Mesenchymal stem cell (in vitro differentiated cells and primary cell): ENCODE data around the gene NUP205.
A peak's percentile ranks its signal among the peaks of the same experiment; 100 is the strongest.

Experiments used
- DNase-seq: peaks from one replicate; pipeline ENCODE4 v3.0.0-alpha.2; 2013
- H2AFZ ChIP-seq: one replicate; pipeline ENCODE4 v1.6.1; 2013; ENCODE audit warnings: low read depth, mild to moderate bottlenecking, control low read depth, inconsistent platforms, low read length, moderate library complexity
- H2AK5ac ChIP-seq: 2 replicates; pipeline ENCODE4 v1.6.1; 2013; ENCODE audit warnings: low read length, moderate library complexity, mild to moderate bottlenecking, inconsistent platforms; ENCODE audit not compliant: severe bottlenecking
- H2BK120ac ChIP-seq: one replicate; pipeline ENCODE4 v1.6.1; 2013; ENCODE audit warnings: low read depth, mild to moderate bottlenecking, inconsistent platforms, low read length, moderate library complexity
- H2BK12ac ChIP-seq, 2 experiments: one replicate each; pipeline ENCODE4 v1.6.1; 2013; ENCODE audit warnings: inconsistent platforms in 2 of 2, low read length in 2 of 2, mild to moderate bottlenecking in 2 of 2, moderate library complexity in 2 of 2, control low read depth in 1 of 2
- H2BK15ac ChIP-seq: one replicate; pipeline ENCODE4 v1.6.1; 2013; ENCODE audit warnings: mild to moderate bottlenecking, low read depth, inconsistent platforms; ENCODE audit not compliant: poor library complexity, severe bottlenecking
- H2BK5ac ChIP-seq: 2 replicates; pipeline ENCODE4 v1.6.1; 2013; ENCODE audit warnings: low read depth, mild to moderate bottlenecking, low read length, control low read depth, inconsistent platforms; ENCODE audit not compliant: poor library complexity, severe bottlenecking
- H3K14ac ChIP-seq, 2 experiments: one replicate each; pipeline ENCODE4 v1.6.1; 2013; ENCODE audit warnings: inconsistent platforms in 2 of 2, low read length in 2 of 2, control low read depth in 1 of 2, mild to moderate bottlenecking in 1 of 2, moderate library complexity in 1 of 2
- H3K18ac ChIP-seq, 2 experiments: one replicate each; pipeline ENCODE4 v1.6.1; 2013; ENCODE audit warnings: inconsistent platforms in 2 of 2, low read length in 2 of 2, control low read depth in 1 of 2, low read depth in 1 of 2, mild to moderate bottlenecking in 1 of 2
- H3K23ac ChIP-seq, 2 experiments: one replicate each; pipeline ENCODE4 v1.6.1; 2013; ENCODE audit warnings: inconsistent platforms in 2 of 2, low read length in 2 of 2, mild to moderate bottlenecking in 2 of 2, moderate library complexity in 2 of 2, control low read depth in 1 of 2
- H3K27ac ChIP-seq: 2 replicates; pipeline ENCODE4 v1.5.1; 2013; ENCODE audit warnings: mild to moderate bottlenecking, moderate library complexity, low read length, control low read depth, inconsistent platforms; ENCODE audit not compliant: poor library complexity, severe bottlenecking
- H3K27me3 ChIP-seq, 2 experiments: 2 replicates each; pipeline versions ENCODE4 v1.6.1 to v1.7.0; 2013; ENCODE audit warnings: low read length in 2 of 2, mild to moderate bottlenecking in 2 of 2, moderate library complexity in 2 of 2, control low read depth in 1 of 2, inconsistent platforms in 1 of 2; ENCODE audit not compliant: control insufficient read depth in 1 of 2, insufficient read depth in 1 of 2
- H3K36me3 ChIP-seq, 2 experiments: 2 replicates each; pipeline versions ENCODE4 v1.6.1 to v1.7.0; 2013; ENCODE audit warnings: low read length in 2 of 2, control low read depth in 1 of 2, inconsistent platforms in 1 of 2, low read depth in 1 of 2, mild to moderate bottlenecking in 1 of 2; ENCODE audit not compliant: insufficient read depth in 2 of 2, control insufficient read depth in 1 of 2
- H3K4ac ChIP-seq, 2 experiments: one replicate each; pipeline ENCODE4 v1.6.1; 2013; ENCODE audit warnings: inconsistent platforms in 2 of 2, low read length in 2 of 2, mild to moderate bottlenecking in 2 of 2, moderate library complexity in 2 of 2, control low read depth in 1 of 2, low read depth in 1 of 2
- H3K4me1 ChIP-seq: 2 replicates; pipeline ENCODE4 v1.6.1; 2013; ENCODE audit warnings: low read depth, low read length, control low read depth; ENCODE audit not compliant: control insufficient read depth, insufficient read depth
- H3K4me2 ChIP-seq: 2 replicates; pipeline ENCODE4 v1.6.1; 2013; ENCODE audit warnings: low read length, mild to moderate bottlenecking, inconsistent platforms; ENCODE audit not compliant: poor library complexity, severe bottlenecking
- H3K4me3 ChIP-seq, 2 experiments: 2 replicates each; pipeline versions ENCODE4 v1.5.1 to v1.7.0; 2013; ENCODE audit warnings: low read length in 2 of 2, mild to moderate bottlenecking in 2 of 2, control low read depth in 1 of 2, low read depth in 1 of 2; ENCODE audit not compliant: insufficient read depth in 1 of 2
- H3K79me1 ChIP-seq: replicated peaks from 2 replicates; pipeline ENCODE4 v1.6.1; 2013; ENCODE audit warnings: mild to moderate bottlenecking, control low read depth, low read length, inconsistent platforms; ENCODE audit not compliant: poor library complexity, severe bottlenecking
- H3K9ac ChIP-seq: 2 replicates; pipeline ENCODE4 v1.7.0; 2013; ENCODE audit warnings: mild to moderate bottlenecking, low read length, moderate library complexity
- H3K9me3 ChIP-seq: 2 replicates; pipeline ENCODE4 v1.7.0; 2013; ENCODE audit warnings: mild to moderate bottlenecking, low read length; ENCODE audit not compliant: control insufficient read depth
- H4K8ac ChIP-seq: one replicate; pipeline ENCODE4 v1.6.1; 2013; ENCODE audit warnings: inconsistent platforms, mild to moderate bottlenecking, low read length, moderate library complexity
- H4K91ac ChIP-seq: one replicate; pipeline ENCODE4 v1.6.1; 2013; ENCODE audit warnings: mild to moderate bottlenecking, low read length, inconsistent platforms
- WGBS: methylation state at CpG from one replicate; pipeline ENCODE4 v1.1.7; 2013; ENCODE audit warnings: mixed read lengths; 5-methylcytosine and 5-hydroxymethylcytosine counted together

Gene NUP205

GRCh38 chr7:135553346-135553745, 4.4 kb upstream of the NUP205 start:
- H4K91ac ChIP-seq: no peak overlapping the region
- no peak overlapping the region for H4K8ac ChIP-seq

GRCh38 chr7:135558337-135558767, 635 bp downstream of the NUP205 start:
- Histone ChIP-seq H3K9me3 (no peaks in the 10 kb centered on the region), H3K4ac (peak overlapping the region in 1 of 2 experiments; percentile 60), H3K23ac (no peak overlapping the region), H3K27ac (peak overlapping the region; percentile 90), H3K9ac (peak overlapping the region; percentile 98), H4K8ac (peak overlapping the region; percentile 95), H3K79me1 (peaks cover 4% of the 10 kb centered on the region), H3K4me2 (peak overlapping the region; percentile 64), H4K91ac (no peak overlapping the region), H2AFZ (peak overlapping the region; percentile 66), H2BK120ac (no peak overlapping the region), H2BK5ac (no peak overlapping the region), H3K4me3 (peak overlapping the region; percentile 91 to 99), H2BK15ac (no peak overlapping the region), H2BK12ac (no peak overlapping the region), H3K27me3 (no peaks in the 10 kb centered on the region), H3K36me3 (no peaks in the 10 kb centered on the region), H3K4me1 (peaks cover 5% of the 10 kb centered on the region), H3K14ac (peak overlapping the region; percentile 45 to 97), H2AK5ac (no peak overlapping the region), H3K18ac (peak overlapping the region; percentile 82 to 87)
- DNase-seq: peak; percentile 82
- WGBS: 0% methylated on average over 16 of the region's 16 CpGs

More at GRCh38 chr7:135553346-135553745, 4.4 kb upstream of the NUP205 start:
- H2BK15ac ChIP-seq: no peak overlapping the region
- 83% methylated on average over 3 of the region's 3 CpGs for WGBS
- H3K36me3 ChIP-seq: no peaks in the 10 kb centered on the region
- no peak overlapping the region for H3K4me3 ChIP-seq
- H3K23ac ChIP-seq: no peak overlapping the region
- H3K4ac ChIP-seq: no peak overlapping the region
- H2BK12ac ChIP-seq: no peak overlapping the region
- H3K4me1 ChIP-seq: no peaks in the 10 kb centered on the region
- no peaks in the 10 kb centered on the region for H3K79me1 ChIP-seq
- H3K14ac ChIP-seq: no peak overlapping the region
- H3K27ac ChIP-seq: no peak overlapping the region
- no peak overlapping the region for H3K9ac ChIP-seq
- H2BK120ac ChIP-seq: no peak overlapping the region
- H2AFZ ChIP-seq: no peak overlapping the region
- no peak overlapping the region for H2BK5ac ChIP-seq
- H3K27me3 ChIP-seq: peaks cover 0 to 4% of the 10 kb centered on the region in 2 experiments
- H3K4me2 ChIP-seq: no peak overlapping the region
- no peak overlapping the region for H3K18ac ChIP-seq
- no peaks in the 10 kb centered on the region for H3K9me3 ChIP-seq
- no peak overlapping the region for H2AK5ac ChIP-seq
- DNase-seq: no peak

GRCh38 chr7:135558881-135559280, 1.2 kb downstream of the NUP205 start:
- Histone ChIP-seq H3K4me3 (peak overlapping the region in 1 of 2 experiments; percentile 99), H3K9ac (peak overlapping the region; percentile 98), H2BK15ac (no peak overlapping the region), H3K23ac (no peak overlapping the region), H2BK120ac (no peak overlapping the region), H3K36me3 (no peaks in the 10 kb centered on the region), H3K9me3 (no peaks in the 10 kb centered on the region), H4K8ac (no peak overlapping the region), H3K27me3 (no peaks in the 10 kb centered on the region), H3K4me1 (peaks cover 5% of the 10 kb centered on the region), H3K27ac (no peak overlapping the region), H2AFZ (no peak overlapping the region), H2BK12ac (no peak overlapping the region), H3K4me2 (peak overlapping the region; percentile 64), H3K14ac (no peak overlapping the region), H2AK5ac (no peak overlapping the region), H3K4ac (no peak overlapping the region), H3K79me1 (peaks cover 6% of the 10 kb centered on the region), H3K18ac (no peak overlapping the region), H4K91ac (no peak overlapping the region), H2BK5ac (no peak overlapping the region)
- DNase-seq: no peak
- WGBS: 91% methylated on average over 2 of the region's 5 CpGs

- peak; percentile 4 for DNase-seq
- Histone ChIP-seq H2BK15ac (no peak overlapping the region), H4K8ac (no peak overlapping the region), H2AFZ (no peak overlapping the region), H2BK12ac (no peak overlapping the region), H2BK5ac (no peak overlapping the region), H3K4ac (no peak overlapping the region), H3K14ac (no peak overlapping the region), H3K27me3 (no peaks in the 10 kb centered on the region), H3K4me1 (peaks cover 5% of the 10 kb centered on the region), H3K4me2 (no peak overlapping the region), H4K91ac (no peak overlapping the region), H2AK5ac (no peak overlapping the region), H3K27ac (no peak overlapping the region), H3K4me3 (no peak overlapping the region), H3K9me3 (no peaks in the 10 kb centered on the region), H3K36me3 (no peaks in the 10 kb centered on the region), H3K23ac (no peak overlapping the region), H3K18ac (no peak overlapping the region), H2BK120ac (no peak overlapping the region), H3K79me1 (peaks cover 7% of the 10 kb centered on the region), H3K9ac (no peak overlapping the region)
- no CpG with 5 or more reads among the region's 1 CpG for WGBS
Measured at GRCh38 chr7:135560631-135561030, 2.9 kb downstream of the NUP205 start.
